H1 (cell line): ENCODE measurements around the gene BCAM. TPM values are rescaled to one million over a fixed set of nuclear protein-coding genes. Genes with fewer than 3 reads are reported as not detected.

Experiments
- CTCF ChIA-PET: fragments of 300-600 bp; sonication (Branson Sonifier 250); formaldehyde crosslinking; loops from one replicate; lab custom pipeline; 2021; ENCODE audit not compliant: partially characterized antibody; lab: Charles Lee
- POLR2A ChIA-PET: fragments of 300-600 bp; sonication (Branson Sonifier 250); formaldehyde crosslinking; loops from one replicate; lab custom pipeline; 2021; ENCODE audit warnings: inconsistent platforms; ENCODE audit not compliant: partially characterized antibody; lab: Charles Lee
- DNase-seq, 2 experiments: peaks; one replicate each; pipeline versions ENCODE4 v3.0.0 to v3.0.0-alpha.2; 2010 to 2022; ENCODE audit warnings: low spot score in 2 of 2, low read depth in 1 of 2, mixed read lengths in 1 of 2
- FAIRE-seq: peaks from 2 replicates; lab custom pipeline; 2011; peaks lifted over from hg19 to GRCh38; lab: Jason Lieb, UNC
- H2AFZ ChIP-seq: 2 replicates; pipeline ENCODE4 v1.8.1; 2012; ENCODE audit warnings: low read length, inconsistent platforms
- H2AK5ac ChIP-seq: 2 replicates; pipeline ENCODE4 v1.6.1; 2013; ENCODE audit warnings: low read depth, low read length
- H2BK120ac ChIP-seq: replicated peaks from 2 replicates; pipeline ENCODE3; 2013; ENCODE audit warnings: low read depth, low read length, inconsistent platforms
- H2BK12ac ChIP-seq: 2 replicates; pipeline ENCODE4 v1.6.1; 2013; ENCODE audit warnings: low read depth, low read length
- H2BK15ac ChIP-seq: 2 replicates; pipeline ENCODE4 v1.6.1; 2013; ENCODE audit warnings: low read length
- H2BK20ac ChIP-seq: 2 replicates; pipeline ENCODE4 v1.6.1; 2013; ENCODE audit warnings: low read length
- H2BK5ac ChIP-seq: 2 replicates; pipeline ENCODE4 v1.6.1; 2013; ENCODE audit warnings: low read depth, low read length
- H3K14ac ChIP-seq: 2 replicates; pipeline ENCODE4 v1.6.1; 2013; ENCODE audit warnings: inconsistent platforms; ENCODE audit not compliant: insufficient read length
- H3K18ac ChIP-seq: 2 replicates; pipeline ENCODE4 v1.6.1; 2013; ENCODE audit warnings: low read length; ENCODE audit errors: extremely low read depth
- H3K23ac ChIP-seq: 2 replicates; pipeline ENCODE4 v1.6.1; 2013; ENCODE audit warnings: inconsistent platforms; ENCODE audit not compliant: insufficient read length
- H3K23me2 ChIP-seq: 2 replicates; pipeline ENCODE4 v1.6.1; 2013; ENCODE audit warnings: low read depth, low read length
- H3K27ac ChIP-seq: 2 replicates; pipeline ENCODE4 v1.6.1; 2011; ENCODE audit warnings: low read depth, low read length, inconsistent platforms
- H3K27me3 ChIP-seq, 4 experiments: replicated peaks in 1 of 4; 1 replicate in 1 of 4; 2 replicates in 3 of 4; pipeline versions ENCODE4 v1.6.1 to v1.8.1; 2011 to 2013; ENCODE audit warnings: low read length in 3 of 4, mild to moderate bottlenecking in 3 of 4, inconsistent platforms in 2 of 4, mixed read lengths in 2 of 4, moderate library complexity in 1 of 4; ENCODE audit not compliant: control insufficient read depth in 3 of 4, insufficient read depth in 3 of 4; ENCODE audit errors: extremely low read depth in 1 of 4
- H3K36me3 ChIP-seq, 4 experiments: 2 replicates each; pipeline versions ENCODE4 v1.6.1 to v1.8.1; 2011 to 2013; ENCODE audit warnings: mild to moderate bottlenecking in 4 of 4, low read length in 3 of 4, moderate library complexity in 2 of 4, control low read depth in 1 of 4, inconsistent platforms in 1 of 4; ENCODE audit not compliant: insufficient read depth in 4 of 4, control insufficient read depth in 2 of 4
- H3K4ac ChIP-seq: replicated peaks from 2 replicates; pipeline ENCODE3; 2013; ENCODE audit warnings: low read length, low read depth, mixed read lengths, inconsistent platforms; ENCODE audit not compliant: insufficient read length
- H3K4me1 ChIP-seq, 4 experiments: replicated peaks in 1 of 4; 1 replicate in 1 of 4; 2 replicates in 3 of 4; pipeline versions ENCODE4 v1.6.1 to v1.8.1; 2011 to 2013; ENCODE audit warnings: low read length in 3 of 4, inconsistent platforms in 2 of 4, mixed read lengths in 1 of 4; ENCODE audit not compliant: insufficient read depth in 4 of 4, control insufficient read depth in 3 of 4
- H3K4me2 ChIP-seq, 2 experiments: 2 replicates each; pipeline versions ENCODE4 v1.6.1 to v1.8.1; 2011 to 2013; ENCODE audit warnings: low read depth in 2 of 2, low read length in 2 of 2, control low read depth in 1 of 2, inconsistent platforms in 1 of 2, mild to moderate bottlenecking in 1 of 2; ENCODE audit not compliant: insufficient read depth in 1 of 2
- H3K4me3 ChIP-seq, 4 experiments: fragments of 200-600, 300-600 bp in 1 of 4; sonication (generic), shearing (Covaris generic), sonication (Bioruptor Twin) in 1 of 4; 2 replicates each; pipeline versions ENCODE4 v1.5.1 to v1.8.1; 2011 to 2016; ENCODE audit warnings: low read length in 4 of 4, low read depth in 3 of 4, control low read depth in 2 of 4, inconsistent platforms in 2 of 4, mild to moderate bottlenecking in 2 of 4, mixed read lengths in 1 of 4, moderate library complexity in 1 of 4; ENCODE audit not compliant: insufficient read depth in 2 of 4; ENCODE audit errors: extremely low read depth in 1 of 4
- H3K56ac ChIP-seq: replicated peaks from 2 replicates; pipeline ENCODE3; 2013; ENCODE audit warnings: low read depth, mild to moderate bottlenecking, mixed read lengths, low read length, inconsistent platforms; ENCODE audit not compliant: insufficient read length
- H3K79me1 ChIP-seq: 2 replicates; pipeline ENCODE4 v1.6.1; 2013; ENCODE audit warnings: low read depth, low read length, control low read depth
- H3K79me2 ChIP-seq, 2 experiments: 2 replicates each; pipeline versions ENCODE4 v1.6.1 to v1.8.1; 2012 to 2013; ENCODE audit warnings: low read length in 2 of 2, mild to moderate bottlenecking in 2 of 2, inconsistent platforms in 1 of 2; ENCODE audit not compliant: insufficient read depth in 2 of 2, control insufficient read depth in 1 of 2
- H3K9ac ChIP-seq, 4 experiments: replicated peaks in 1 of 4; 1 replicate in 1 of 4; 2 replicates in 3 of 4; pipeline versions ENCODE4 v1.6.1 to v1.8.1; 2011 to 2013; ENCODE audit warnings: low read depth in 3 of 4, low read length in 3 of 4, control low read depth in 2 of 4, mild to moderate bottlenecking in 2 of 4, moderate library complexity in 2 of 4, inconsistent platforms in 1 of 4; ENCODE audit errors: extremely low read depth in 1 of 4
- H3K9me3 ChIP-seq, 2 experiments: 2 replicates each; pipeline versions ENCODE4 v1.6.1 to v1.8.1; 2012 to 2013; ENCODE audit warnings: mild to moderate bottlenecking in 2 of 2, moderate library complexity in 2 of 2, control low read depth in 1 of 2, inconsistent platforms in 1 of 2, low read depth in 1 of 2, low read length in 1 of 2, mixed read lengths in 1 of 2; ENCODE audit not compliant: insufficient read depth in 2 of 2
- H4K20me1 ChIP-seq, 2 experiments: replicated peaks in 1 of 2; 2 replicates each; pipeline versions ENCODE3 to v1.8.1; 2011 to 2013; ENCODE audit warnings: inconsistent platforms in 2 of 2, low read length in 2 of 2, mild to moderate bottlenecking in 1 of 2; ENCODE audit not compliant: insufficient read depth in 2 of 2, control insufficient read depth in 1 of 2
- H4K5ac ChIP-seq: 2 replicates; pipeline ENCODE4 v1.6.1; 2013; ENCODE audit warnings: low read length, low read depth, mixed read lengths, inconsistent platforms; ENCODE audit not compliant: insufficient read length
- H4K8ac ChIP-seq: 2 replicates; pipeline ENCODE4 v1.8.0; 2013; ENCODE audit warnings: mild to moderate bottlenecking, moderate library complexity, low read length, inconsistent platforms; ENCODE audit not compliant: insufficient read depth; ENCODE audit errors: extremely low read depth
- H4K91ac ChIP-seq: replicated peaks from 2 replicates; pipeline ENCODE3; 2013; ENCODE audit warnings: low read length, mixed read lengths, inconsistent platforms; ENCODE audit not compliant: insufficient read length
- BACH1 ChIP-seq: IDR thresholded peaks from 2 replicates; pipeline ENCODE4 v1.6.1; 2012; ENCODE audit warnings: low read length, improper control_type of control experiment
- ZNF274 ChIP-seq: IDR thresholded peaks from 2 replicates; pipeline ENCODE4 v1.7.0; 2012; ENCODE audit warnings: low read length, borderline replicate concordance; ENCODE audit errors: extremely low read depth
- WGBS, 2 experiments: shearing (Covaris generic) in 1 of 2; methylation state at CpG; one replicate each; pipeline versions ENCODE4 v1.1.6 to v1.1.7; 2013 to 2015; ENCODE audit warnings: low lambda C conversion rate in 2 of 2, mixed read lengths in 2 of 2, inconsistent platforms in 1 of 2, low coverage in 1 of 2, missing lambda C conversion rate in 1 of 2; ENCODE audit not compliant: insufficient replicate concordance in 2 of 2, insufficient coverage in 1 of 2, insufficient read length in 1 of 2; ENCODE audit errors: extremely low coverage in 1 of 2, missing lambda C conversion rate in 1 of 2; 5-methylcytosine and 5-hydroxymethylcytosine counted together
- polyA plus RNA-seq, 7 experiments: library from polyadenylated mRNA; depleted of rRNA in 3 of 7; stranded (reverse) in 5 of 7; unstranded in 2 of 7; fragments of >200 nt in 5 of 7; fragments of 200-250 nt in 2 of 7; gene quantifications; 1 replicate in 5 of 7; 2 replicates in 1 of 7; 4 replicates in 1 of 7; pipeline versions ENCODE4 v1.2.1 to v1.2.3, GENCODE V29; 2011 to 2013; ENCODE audit warnings: missing spikeins in 2 of 7, mixed read lengths in 2 of 7
- total RNA-seq: library from RNA; stranded (reverse); fragmentation: NEBNext Ultra II Directional; extraction: Animal tissue kit (Norgen Biotek cat#: 25700); gene quantifications from 2 replicates; pipeline ENCODE4 v1.2.1, GENCODE V29; 2021

Gene BCAM
- total and polyA plus RNA-seq, 2 of the 8 experiments (the other 6 are each of a cell fraction or from before 2014, with no cell fraction given), result 32.5 to 81.4 TPM

DNA sequence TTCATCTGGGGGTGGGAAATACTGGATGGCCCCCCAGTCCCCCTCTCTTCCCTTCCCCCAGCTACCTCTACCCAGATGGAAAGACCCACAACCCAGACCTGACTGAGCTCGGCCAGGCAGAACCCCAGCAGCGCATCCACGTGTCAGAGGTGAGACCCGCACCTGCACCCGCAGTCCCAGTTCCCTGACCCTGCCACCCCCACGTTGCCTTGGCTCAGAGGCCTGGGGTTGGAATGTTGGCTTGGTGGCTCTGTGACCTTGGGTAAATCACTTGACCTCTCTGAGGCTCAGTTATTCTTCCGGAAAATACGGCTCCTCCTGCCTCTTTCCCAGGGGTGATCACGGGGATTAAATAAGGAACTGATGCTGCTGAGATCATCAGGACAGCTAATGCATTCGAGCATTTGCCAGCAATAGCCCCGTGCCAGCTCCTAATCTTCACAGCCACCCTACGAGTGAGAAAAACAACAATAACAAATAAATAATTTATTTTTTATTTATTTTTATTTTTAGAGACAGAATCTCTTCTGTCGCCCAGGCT lies 18.9 kb upstream of the BCAM start:
- Histone ChIP-seq H3K14ac (no peak overlapping the region), H3K23me2 (no peaks in the 10 kb centered on the region), H3K27me3 (no peaks in the 10 kb centered on the region), H4K91ac (no peak overlapping the region), H3K4me1 (no peaks in the 10 kb centered on the region; a peak in 1 of 7 replicates), H2BK5ac (no peak overlapping the region), H2BK20ac (no peak overlapping the region), H3K4me3 (no peak overlapping the region), H3K18ac (no peak overlapping the region), H4K20me1 (no peaks in the 10 kb centered on the region), H3K56ac (no peak overlapping the region), H4K5ac (no peak overlapping the region), H2AK5ac (no peak overlapping the region), H2BK15ac (no peak overlapping the region), H3K79me2 (no peaks in the 10 kb centered on the region), H2BK12ac (no peak overlapping the region), H3K79me1 (no peaks in the 10 kb centered on the region), H3K23ac (no peak overlapping the region), H3K36me3 (peaks cover 2 to 27% (median 16%) of the 10 kb centered on the region in 4 experiments), H2BK120ac (no peak overlapping the region), H2AFZ (no peak overlapping the region), H4K8ac (peak overlapping the region; percentile 35; the same call in 1 of the 2 replicates), H3K27ac (no peak overlapping the region), H3K9me3 (no peaks in the 10 kb centered on the region), H3K4ac (no peak overlapping the region), H3K4me2 (no peak overlapping the region), H3K9ac (no peak overlapping the region)
- DNase-seq (no peak), FAIRE-seq (no peak)
- CTCF ChIA-PET, result interaction anchor here (0.9 to 2.6 kb wide), 5 partner anchors 10 to 101 kb away, joined by 3 to 9 read pairs (median 4); no protein-coding TSS in a partner anchor
- 95% methylated on average over 13 of the region's 13 CpGs; no CpG with 5 or more reads in 1 of the 2 experiments for WGBS, 2 experiments
- POLR2A ChIA-PET, result interaction anchor here (1.3 to 4.9 kb wide), 3 partner anchors 12 to 58 kb away, joined by 3 to 30 read pairs (median 3); partner anchors contain the start of genes BCAM and CBLC
- no peak for TF ChIP-seq BACH1
- TF ChIP-seq ZNF274, result no peak
